A549 (cell line): ENCODE measurements around the gene TARDBP.

Experiments used
- CEBPB ChIP-seq, 2 experiments: fragments of >200 bp in 1 of 2; sonication (Bioruptor Twin) in 1 of 2; formaldehyde crosslinking in 1 of 2; IDR thresholded peaks; 2 replicates each; pipeline ENCODE4 v1.6.1; 2012 to 2016
- HOXB5 ChIP-seq: fragments of 250-450 bp; sonication (Bioruptor Pico); IDR thresholded peaks from 2 replicates; pipeline ENCODE4 v1.5.0; 2020; ENCODE audit warnings: mild to moderate bottlenecking, moderate library complexity
- JUN ChIP-seq, 2 experiments: fragments of >200 bp; sonication (Bioruptor Twin); formaldehyde crosslinking; IDR thresholded peaks; 2 replicates in 1 of 2; 3 replicates in 1 of 2; pipeline ENCODE4 v1.6.1; 2016 to 2017
- NR3C1 ChIP-seq: fragments of >200 bp; sonication (Bioruptor Twin); formaldehyde crosslinking; IDR thresholded peaks from 3 replicates; pipeline ENCODE4 v1.6.1; 2017
- PHF8 ChIP-seq: fragments of 200-600 bp; sonication (generic); IDR thresholded peaks from 2 replicates; pipeline ENCODE4 v1.6.1; 2016; ENCODE audit warnings: low read depth, mild to moderate bottlenecking, antibody characterized with exemption, moderate library complexity, borderline replicate concordance
- RFX5 ChIP-seq: fragments of 450-650 bp; IDR thresholded peaks from 2 replicates; pipeline ENCODE4 v1.7.1; 2014; ENCODE audit warnings: antibody characterized with exemption, mild to moderate bottlenecking, moderate library complexity
- TF ChIP-seq, protein P1 (sequence below): fragments of >200 bp; sonication (Bioruptor Twin); formaldehyde crosslinking; IDR thresholded peaks from 3 replicates; pipeline ENCODE4 v1.5.1; 2016
- TF ChIP-seq, protein P2 (sequence below): fragments of 200-600 bp; sonication (generic); IDR thresholded peaks from 2 replicates; pipeline ENCODE4 v1.6.1; 2016; ENCODE audit warnings: antibody characterized with exemption, mild to moderate bottlenecking, moderate library complexity
- TF ChIP-seq, protein P3 (sequence below): fragments of 250-450 bp; sonication (Bioruptor Pico); IDR thresholded peaks from 2 replicates; pipeline ENCODE4 v1.5.0; 2021; ENCODE audit warnings: mild to moderate bottlenecking, moderate library complexity, borderline replicate concordance
- TF ChIP-seq, protein P4 (sequence below): IDR thresholded peaks from 2 replicates; pipeline ENCODE4 v1.6.1; 2012

DNA sequence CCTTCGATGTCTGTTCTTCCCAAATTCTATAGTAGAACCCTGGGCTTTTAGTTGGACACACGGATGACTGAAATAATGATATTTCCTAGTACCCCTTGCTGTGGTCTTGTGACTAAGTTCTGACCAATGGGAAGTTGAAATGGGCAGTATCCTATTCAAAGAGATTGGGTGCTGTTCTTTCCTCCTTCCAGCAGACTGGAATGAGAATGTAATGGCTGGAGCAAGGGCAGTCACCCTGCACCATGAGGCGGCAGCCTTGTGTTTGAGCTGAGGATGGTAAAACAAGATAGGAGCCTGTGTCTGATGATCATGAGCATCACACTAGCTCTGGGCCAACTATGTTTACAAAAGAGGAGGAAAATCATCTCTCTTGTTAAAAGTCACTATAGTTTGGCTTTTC lies 52.5 kb downstream of the TARDBP start:
- TF ChIP-seq PHF8 (no peak), CEBPB (IDR thresholded peaks at IDR 0.05) (no peak), NR3C1 (no peak), HOXB5 (CRISPR knock-in tag) (no peak), RFX5 (no peak), JUN (IDR thresholded peaks at IDR 0.05) (no peak)
- TF ChIP-seq, protein P1, sequence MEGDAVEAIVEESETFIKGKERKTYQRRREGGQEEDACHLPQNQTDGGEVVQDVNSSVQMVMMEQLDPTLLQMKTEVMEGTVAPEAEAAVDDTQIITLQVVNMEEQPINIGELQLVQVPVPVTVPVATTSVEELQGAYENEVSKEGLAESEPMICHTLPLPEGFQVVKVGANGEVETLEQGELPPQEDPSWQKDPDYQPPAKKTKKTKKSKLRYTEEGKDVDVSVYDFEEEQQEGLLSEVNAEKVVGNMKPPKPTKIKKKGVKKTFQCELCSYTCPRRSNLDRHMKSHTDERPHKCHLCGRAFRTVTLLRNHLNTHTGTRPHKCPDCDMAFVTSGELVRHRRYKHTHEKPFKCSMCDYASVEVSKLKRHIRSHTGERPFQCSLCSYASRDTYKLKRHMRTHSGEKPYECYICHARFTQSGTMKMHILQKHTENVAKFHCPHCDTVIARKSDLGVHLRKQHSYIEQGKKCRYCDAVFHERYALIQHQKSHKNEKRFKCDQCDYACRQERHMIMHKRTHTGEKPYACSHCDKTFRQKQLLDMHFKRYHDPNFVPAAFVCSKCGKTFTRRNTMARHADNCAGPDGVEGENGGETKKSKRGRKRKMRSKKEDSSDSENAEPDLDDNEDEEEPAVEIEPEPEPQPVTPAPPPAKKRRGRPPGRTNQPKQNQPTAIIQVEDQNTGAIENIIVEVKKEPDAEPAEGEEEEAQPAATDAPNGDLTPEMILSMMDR = no peak
- TF ChIP-seq, protein P2, sequence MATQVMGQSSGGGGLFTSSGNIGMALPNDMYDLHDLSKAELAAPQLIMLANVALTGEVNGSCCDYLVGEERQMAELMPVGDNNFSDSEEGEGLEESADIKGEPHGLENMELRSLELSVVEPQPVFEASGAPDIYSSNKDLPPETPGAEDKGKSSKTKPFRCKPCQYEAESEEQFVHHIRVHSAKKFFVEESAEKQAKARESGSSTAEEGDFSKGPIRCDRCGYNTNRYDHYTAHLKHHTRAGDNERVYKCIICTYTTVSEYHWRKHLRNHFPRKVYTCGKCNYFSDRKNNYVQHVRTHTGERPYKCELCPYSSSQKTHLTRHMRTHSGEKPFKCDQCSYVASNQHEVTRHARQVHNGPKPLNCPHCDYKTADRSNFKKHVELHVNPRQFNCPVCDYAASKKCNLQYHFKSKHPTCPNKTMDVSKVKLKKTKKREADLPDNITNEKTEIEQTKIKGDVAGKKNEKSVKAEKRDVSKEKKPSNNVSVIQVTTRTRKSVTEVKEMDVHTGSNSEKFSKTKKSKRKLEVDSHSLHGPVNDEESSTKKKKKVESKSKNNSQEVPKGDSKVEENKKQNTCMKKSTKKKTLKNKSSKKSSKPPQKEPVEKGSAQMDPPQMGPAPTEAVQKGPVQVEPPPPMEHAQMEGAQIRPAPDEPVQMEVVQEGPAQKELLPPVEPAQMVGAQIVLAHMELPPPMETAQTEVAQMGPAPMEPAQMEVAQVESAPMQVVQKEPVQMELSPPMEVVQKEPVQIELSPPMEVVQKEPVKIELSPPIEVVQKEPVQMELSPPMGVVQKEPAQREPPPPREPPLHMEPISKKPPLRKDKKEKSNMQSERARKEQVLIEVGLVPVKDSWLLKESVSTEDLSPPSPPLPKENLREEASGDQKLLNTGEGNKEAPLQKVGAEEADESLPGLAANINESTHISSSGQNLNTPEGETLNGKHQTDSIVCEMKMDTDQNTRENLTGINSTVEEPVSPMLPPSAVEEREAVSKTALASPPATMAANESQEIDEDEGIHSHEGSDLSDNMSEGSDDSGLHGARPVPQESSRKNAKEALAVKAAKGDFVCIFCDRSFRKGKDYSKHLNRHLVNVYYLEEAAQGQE = no peak
- TF ChIP-seq, protein P3, sequence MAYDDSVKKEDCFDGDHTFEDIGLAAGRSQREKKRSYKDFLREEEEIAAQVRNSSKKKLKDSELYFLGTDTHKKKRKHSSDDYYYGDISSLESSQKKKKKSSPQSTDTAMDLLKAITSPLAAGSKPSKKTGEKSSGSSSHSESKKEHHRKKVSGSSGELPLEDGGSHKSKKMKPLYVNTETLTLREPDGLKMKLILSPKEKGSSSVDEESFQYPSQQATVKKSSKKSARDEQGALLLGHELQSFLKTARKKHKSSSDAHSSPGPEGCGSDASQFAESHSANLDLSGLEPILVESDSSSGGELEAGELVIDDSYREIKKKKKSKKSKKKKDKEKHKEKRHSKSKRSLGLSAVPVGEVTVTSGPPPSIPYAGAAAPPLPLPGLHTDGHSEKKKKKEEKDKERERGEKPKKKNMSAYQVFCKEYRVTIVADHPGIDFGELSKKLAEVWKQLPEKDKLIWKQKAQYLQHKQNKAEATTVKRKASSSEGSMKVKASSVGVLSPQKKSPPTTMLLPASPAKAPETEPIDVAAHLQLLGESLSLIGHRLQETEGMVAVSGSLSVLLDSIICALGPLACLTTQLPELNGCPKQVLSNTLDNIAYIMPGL (CRISPR knock-in tag) = no peak
- TF ChIP-seq, protein P4, sequence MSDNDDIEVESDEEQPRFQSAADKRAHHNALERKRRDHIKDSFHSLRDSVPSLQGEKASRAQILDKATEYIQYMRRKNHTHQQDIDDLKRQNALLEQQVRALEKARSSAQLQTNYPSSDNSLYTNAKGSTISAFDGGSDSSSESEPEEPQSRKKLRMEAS = no peak
